ENCODE measurements around the gene ANKRD33B.

- TF ChIP-seq POLR2A (IDR thresholded peaks at IDR 0.05) (no peak), CTCF (IDR thresholded peaks at IDR 0.05) (no peak), POLR2AphosphoS5 (IDR thresholded peaks at IDR 0.05) (no peak)
Measured at GRCh38 chr5:10665799-10666198, 101.9 kb downstream of the ANKRD33B start.

Measured in suprapubic skin (tissue), 4 donors.